Measurements from ENCODE around the gene MBNL1. TPM values are rescaled to one million over a fixed set of nuclear protein-coding genes. Genes with fewer than 3 reads are reported as not detected.
A peak's percentile ranks its signal among the peaks of the same experiment; 100 is the strongest.

Gene MBNL1
- total and polyA plus RNA-seq, 2 of the 13 experiments (the other 11 are each of a cell fraction or from before 2014, with no cell fraction given): 27.1 to 55.4 TPM

DNA sequence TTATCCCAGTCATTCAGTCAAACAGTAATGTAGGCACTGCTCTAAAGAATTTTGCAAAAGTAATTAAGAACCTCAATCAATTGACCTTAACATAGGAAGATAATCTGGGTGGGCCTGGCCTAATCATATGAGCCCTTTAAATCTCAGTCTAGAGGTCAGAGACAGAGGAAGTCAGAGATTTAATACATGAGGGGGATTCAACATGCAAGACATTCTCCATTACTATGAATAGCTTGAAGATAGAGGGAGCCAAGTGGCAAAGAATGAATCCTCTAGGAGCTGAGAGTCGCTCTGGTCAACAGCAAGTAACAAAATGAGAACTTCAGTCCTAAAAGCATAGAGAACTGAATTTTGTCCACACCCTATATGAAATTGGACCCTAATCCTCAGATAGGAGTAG is 39.0 kb upstream of the MBNL1 start:
- Histone ChIP-seq H3K4me1 (ENCODE audit: insufficient read depth, low read length) (no peaks in the 10 kb centered on the region), H3K27me3 (ENCODE audit: control insufficient read depth in 1 of 2, insufficient read depth in 2 of 2, low read length in 2 of 2) (no peaks in the 10 kb centered on the region), H3K4me2 (ENCODE audit: low read depth, low read length) (no peak overlapping the region), H4K20me1 (ENCODE audit: insufficient read depth, low read length) (no peaks in the 10 kb centered on the region), H3K9ac (ENCODE audit: insufficient read depth, low read depth, low read length) (no peak overlapping the region), H3K27ac (ENCODE audit: extremely low read length, insufficient read depth, low read length) (no peak overlapping the region), H3K36me3 (replicated peaks in 1 of 2; ENCODE audit: control insufficient read depth in 1 of 2, insufficient read depth in 2 of 2, low read length in 2 of 2) (no peaks in the 10 kb centered on the region), H3K9me3 (ENCODE audit: low read length) (no peaks in the 10 kb centered on the region), H3K79me2 (ENCODE audit: insufficient read depth, low read length) (no peaks in the 10 kb centered on the region), H3K4me3 (replicated peaks in 1 of 3; ENCODE audit: insufficient read depth in 1 of 3, low read depth in 2 of 3, low read length in 3 of 3) (no peak overlapping the region), H2AFZ (ENCODE audit: low read length) (no peak overlapping the region)
- no peak for FAIRE-seq
- DNase-seq (ENCODE audit: low spot score): peak; percentile 18
- in situ Hi-C loops (cut with HindIII; ENCODE audit: extremely low pct_ligation_motif_present, low pct_unique_long_range_greater_than_20kb): no loop called here
- ChIA-PET POLR2A (no interaction called here), CTCF (ENCODE audit: low intra/inter-chr PET ratio, low total read pairs) (interaction anchor here (1.6 kb wide), 1 partner anchor 214 kb away, joined by 6 read pairs; no protein-coding TSS in a partner anchor)
- 33% methylated on average over 1 of the region's 1 CpG for WGBS (ENCODE audit: low lambda C conversion rate)
- peak; percentile 60; the same call in 2 of the 3 replicates for ATAC-seq
- intact Hi-C loops (cut with micrococcal nuclease; ENCODE audit: unreplicated experiment): loop anchor here (1.0 kb wide), 1 partner anchor 215 kb away; no protein-coding TSS in a partner anchor
- no TSS peak for BruUV-seq (replicated peaks)
- no peak for TF ChIP-seq REL (CRISPR knock-in tag; conservative IDR thresholded peaks at IDR 0.05)
- no peak for TF ChIP-seq ZSCAN25 (CRISPR knock-in tag; IDR thresholded peaks at IDR 0.05)
- TF ChIP-seq, protein P1, sequence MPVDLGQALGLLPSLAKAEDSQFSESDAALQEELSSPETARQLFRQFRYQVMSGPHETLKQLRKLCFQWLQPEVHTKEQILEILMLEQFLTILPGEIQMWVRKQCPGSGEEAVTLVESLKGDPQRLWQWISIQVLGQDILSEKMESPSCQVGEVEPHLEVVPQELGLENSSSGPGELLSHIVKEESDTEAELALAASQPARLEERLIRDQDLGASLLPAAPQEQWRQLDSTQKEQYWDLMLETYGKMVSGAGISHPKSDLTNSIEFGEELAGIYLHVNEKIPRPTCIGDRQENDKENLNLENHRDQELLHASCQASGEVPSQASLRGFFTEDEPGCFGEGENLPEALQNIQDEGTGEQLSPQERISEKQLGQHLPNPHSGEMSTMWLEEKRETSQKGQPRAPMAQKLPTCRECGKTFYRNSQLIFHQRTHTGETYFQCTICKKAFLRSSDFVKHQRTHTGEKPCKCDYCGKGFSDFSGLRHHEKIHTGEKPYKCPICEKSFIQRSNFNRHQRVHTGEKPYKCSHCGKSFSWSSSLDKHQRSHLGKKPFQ (CRISPR knock-in tag; IDR thresholded peaks at IDR 0.05; ENCODE audit: insufficient replicate concordance): no peak
- 0 out of 2 replicates have a peak, but pooled peaks have one; percentile 3 for TF ChIP-seq SMC3 (IDR thresholded peaks at IDR 0.05; ENCODE audit: low read length)
- TF ChIP-seq ZNF207 (IDR thresholded peaks at IDR 0.05; ENCODE audit: borderline replicate concordance): no peak
- TF ChIP-seq, protein P2, sequence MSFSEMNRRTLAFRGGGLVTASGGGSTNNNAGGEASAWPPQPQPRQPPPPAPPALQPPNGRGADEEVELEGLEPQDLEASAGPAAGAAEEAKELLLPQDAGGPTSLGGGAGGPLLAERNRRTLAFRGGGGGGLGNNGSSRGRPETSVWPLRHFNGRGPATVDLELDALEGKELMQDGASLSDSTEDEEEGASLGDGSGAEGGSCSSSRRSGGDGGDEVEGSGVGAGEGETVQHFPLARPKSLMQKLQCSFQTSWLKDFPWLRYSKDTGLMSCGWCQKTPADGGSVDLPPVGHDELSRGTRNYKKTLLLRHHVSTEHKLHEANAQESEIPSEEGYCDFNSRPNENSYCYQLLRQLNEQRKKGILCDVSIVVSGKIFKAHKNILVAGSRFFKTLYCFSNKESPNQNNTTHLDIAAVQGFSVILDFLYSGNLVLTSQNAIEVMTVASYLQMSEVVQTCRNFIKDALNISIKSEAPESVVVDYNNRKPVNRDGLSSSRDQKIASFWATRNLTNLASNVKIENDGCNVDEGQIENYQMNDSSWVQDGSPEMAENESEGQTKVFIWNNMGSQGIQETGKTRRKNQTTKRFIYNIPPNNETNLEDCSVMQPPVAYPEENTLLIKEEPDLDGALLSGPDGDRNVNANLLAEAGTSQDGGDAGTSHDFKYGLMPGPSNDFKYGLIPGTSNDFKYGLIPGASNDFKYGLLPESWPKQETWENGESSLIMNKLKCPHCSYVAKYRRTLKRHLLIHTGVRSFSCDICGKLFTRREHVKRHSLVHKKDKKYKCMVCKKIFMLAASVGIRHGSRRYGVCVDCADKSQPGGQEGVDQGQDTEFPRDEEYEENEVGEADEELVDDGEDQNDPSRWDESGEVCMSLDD (CRISPR knock-in tag; IDR thresholded peaks at IDR 0.05; ENCODE audit: borderline replicate concordance): no peak
- TF ChIP-seq STAG1 (CRISPR knock-in tag; IDR thresholded peaks at IDR 0.05): peak; percentile 65
- TF ChIP-seq GMEB2 (CRISPR knock-in tag; IDR thresholded peaks at IDR 0.05; ENCODE audit: low read depth): no peak
- TF ChIP-seq ZNF101 (CRISPR knock-in tag; IDR thresholded peaks at IDR 0.05; ENCODE audit: borderline replicate concordance, low read depth): no peak
- TF ChIP-seq HNF1B (CRISPR knock-in tag; IDR thresholded peaks at IDR 0.05): no peak
- no peak for TF ChIP-seq MLX (CRISPR knock-in tag; IDR thresholded peaks at IDR 0.05)
- TF ChIP-seq IKZF1 (IDR thresholded peaks at IDR 0.05): no peak
- peak; percentile 51 for TF ChIP-seq CTCF (CRISPR knock-in tag; IDR thresholded peaks at IDR 0.05)
